HepG2 (cell line): ENCODE results near the gene ACAP1. TPM values are rescaled to one million over a fixed set of nuclear protein-coding genes. Genes with fewer than 3 reads are reported as not detected.

Experiments used
- ARHGAP35 ChIP-seq: sonication (generic); formaldehyde crosslinking; IDR thresholded peaks from 2 replicates; pipeline ENCODE4 v1.9.0; 2022; ENCODE audit warnings: mild to moderate bottlenecking, inconsistent platforms, moderate library complexity, missing genetic modification reagents, borderline replicate concordance
- EHMT2 ChIP-seq: fragments of 200-600 bp; sonication (generic); IDR thresholded peaks from 2 replicates; pipeline ENCODE4 v1.7.0; 2017; ENCODE audit warnings: antibody characterized with exemption, low read depth, low read length, borderline replicate concordance
- FUBP1 ChIP-seq: sonication (generic); formaldehyde crosslinking; IDR thresholded peaks from 2 replicates; pipeline ENCODE4 v1.5.1; 2020; ENCODE audit warnings: missing genetic modification reagents, mild to moderate bottlenecking, borderline replicate concordance
- HNRNPH1 ChIP-seq: fragments of 200-400 bp; formaldehyde crosslinking; optimal IDR thresholded peaks from 2 replicates; pipeline ENCODE3; 2017; ENCODE audit warnings: mild to moderate bottlenecking, low read depth, low read length
- MTF1 ChIP-seq: sonication (generic); formaldehyde crosslinking; IDR thresholded peaks from 2 replicates; pipeline ENCODE4 v1.5.0; 2020; ENCODE audit warnings: missing genetic modification reagents
- NAIF1 ChIP-seq: sonication (generic); formaldehyde crosslinking; IDR thresholded peaks from 2 replicates; pipeline ENCODE4 v1.5.0; 2020; ENCODE audit warnings: mild to moderate bottlenecking, missing genetic modification reagents, borderline replicate concordance
- POGZ ChIP-seq: sonication (generic); formaldehyde crosslinking; IDR thresholded peaks from 2 replicates; pipeline ENCODE4 v1.4.0; 2020; ENCODE audit warnings: mild to moderate bottlenecking, missing genetic modification reagents
- RBM22 ChIP-seq: fragments of 200-400 bp; formaldehyde crosslinking; optimal IDR thresholded peaks from 2 replicates; pipeline ENCODE3; 2017; ENCODE audit warnings: mild to moderate bottlenecking, low read length, moderate library complexity
- SATB2 ChIP-seq: sonication (generic); formaldehyde crosslinking; IDR thresholded peaks from 2 replicates; pipeline ENCODE4 v1.5.0; 2020; ENCODE audit warnings: missing genetic modification reagents
- SOX13 ChIP-seq, 3 experiments: fragments of 450-650 bp in 1 of 3; sonication (generic) in 1 of 3; formaldehyde crosslinking in 1 of 3; IDR thresholded peaks in 2 of 3; conservative IDR thresholded peaks in 1 of 3; 2 replicates each; pipeline versions ENCODE4 v1.5.0 to v1.6.1; 2016 to 2020; ENCODE audit warnings: antibody characterized with exemption in 1 of 3, mild to moderate bottlenecking in 1 of 3, missing compliant biosample characterization in 1 of 3, missing genetic modification reagents in 1 of 3, moderate library complexity in 1 of 3
- SP4 ChIP-seq: sonication (generic); formaldehyde crosslinking; IDR thresholded peaks from 2 replicates; pipeline ENCODE4 v1.8.1; 2023; ENCODE audit warnings: mild to moderate bottlenecking, missing genetic modification reagents
- ZFP90 ChIP-seq: sonication (generic); formaldehyde crosslinking; IDR thresholded peaks from 2 replicates; pipeline ENCODE4 v1.8.0; 2022; ENCODE audit warnings: missing genetic modification reagents, mild to moderate bottlenecking, inconsistent platforms, borderline replicate concordance
- ZKSCAN1 ChIP-seq: fragments of 150-350 bp; IDR thresholded peaks from 2 replicates; pipeline ENCODE4 v1.6.1; 2014; ENCODE audit warnings: low read length
- ZNF629 ChIP-seq: sonication (generic); formaldehyde crosslinking; conservative IDR thresholded peaks from 2 replicates; pipeline ENCODE4 v1.5.0; 2020; ENCODE audit warnings: missing genetic modification reagents
- ZNF652 ChIP-seq: IDR thresholded peaks from 2 replicates; pipeline ENCODE4 v1.6.1; 2016; ENCODE audit warnings: low read depth, borderline replicate concordance
- ZNF781 ChIP-seq: sonication (generic); formaldehyde crosslinking; IDR thresholded peaks from 2 replicates; pipeline ENCODE4 v1.5.1; 2020; ENCODE audit warnings: borderline replicate concordance, mild to moderate bottlenecking, missing genetic modification reagents; ENCODE audit errors: not compliant biosample characterization
- ZNF782 ChIP-seq: sonication (generic); formaldehyde crosslinking; IDR thresholded peaks from 2 replicates; pipeline ENCODE4 v1.4.0; 2020; ENCODE audit warnings: missing genetic modification reagents, mild to moderate bottlenecking, borderline replicate concordance
- ZSCAN30 ChIP-seq: sonication (generic); formaldehyde crosslinking; IDR thresholded peaks from 2 replicates; pipeline ENCODE4 v1.5.0; 2020; ENCODE audit warnings: mild to moderate bottlenecking, missing genetic modification reagents
- polyA plus RNA-seq, 8 experiments: library from polyadenylated mRNA; depleted of rRNA in 3 of 8; stranded (reverse) in 7 of 8; unstranded in 1 of 8; fragments of >200 nt; fragmentation: Illumina TruSeq in 4 of 8; extraction: Trizol in 4 of 8; gene quantifications; 2 replicates each; pipeline versions ENCODE4 v1.2.1 to v1.2.3, GENCODE V29; 2011 to 2016; ENCODE audit warnings: low read depth in 4 of 8, missing spikeins in 1 of 8, mixed read lengths in 1 of 8; ENCODE audit not compliant: insufficient read depth in 1 of 8
- total RNA-seq, 5 experiments: library from RNA; depleted of rRNA; stranded (reverse); fragments of >200 nt; fragmentation: Illumina TruSeq; extraction: Trizol; gene quantifications; 2 replicates each; pipeline ENCODE4 v1.2.3, GENCODE V29; 2016; ENCODE audit warnings: low read depth in 1 of 5
- TF ChIP-seq, protein P1 (sequence below): sonication (generic); formaldehyde crosslinking; IDR thresholded peaks from 2 replicates; pipeline ENCODE4 v1.4.0; 2020; ENCODE audit warnings: mild to moderate bottlenecking, missing genetic modification reagents

ACAP1 gene
- total and polyA plus RNA-seq, 2 of the 13 experiments (the other 11 are each of a cell fraction or from before 2014, with no cell fraction given), result 1.3 to 2.5 TPM

DNA sequence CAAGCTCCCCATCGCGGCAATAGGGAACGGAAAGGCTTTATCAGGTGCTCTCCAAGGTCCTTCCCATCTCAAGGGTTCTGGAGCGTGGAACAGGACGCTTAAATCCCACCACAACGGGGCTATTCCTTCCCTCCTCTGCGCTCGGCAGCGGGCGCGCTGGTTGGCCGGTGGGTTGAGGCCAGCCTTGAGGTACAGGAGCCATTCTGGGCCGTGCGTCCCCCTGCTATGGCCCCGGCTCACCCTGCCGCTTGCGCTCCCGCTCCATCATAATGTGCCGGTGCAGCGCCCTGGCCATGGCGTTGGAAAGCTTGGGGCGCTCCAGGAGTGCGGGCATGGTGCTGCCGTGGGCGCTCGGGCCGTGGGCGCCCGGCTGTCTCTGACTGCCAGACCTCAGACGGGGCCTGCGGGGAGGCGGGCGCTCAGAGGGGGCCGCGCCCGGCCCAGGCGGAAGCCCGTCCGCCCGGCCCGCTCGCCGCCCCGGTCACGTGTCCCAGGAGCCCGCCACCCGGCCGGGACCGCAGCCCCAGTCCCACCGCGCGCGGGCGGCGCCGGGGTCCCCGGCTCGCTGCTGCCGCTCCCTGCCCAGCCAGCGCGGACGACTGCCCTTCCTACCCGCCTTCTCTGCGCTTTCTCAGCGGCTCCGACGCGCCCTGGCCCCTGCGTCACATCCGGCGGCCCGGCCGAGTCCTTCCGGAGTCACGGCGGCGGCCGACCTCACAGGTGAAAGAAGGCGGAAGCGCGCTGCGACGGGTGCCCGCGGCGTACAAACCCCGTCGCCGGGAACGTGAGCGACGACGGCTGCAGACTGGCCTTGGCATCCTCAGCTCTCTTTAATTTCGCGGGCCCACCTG is 21.4 kb upstream of the ACAP1 start, which contains the start of gene GPS2 (continued):
- TF ChIP-seq ZNF652, result 0 out of 2 replicates have a peak, but pooled peaks have one; percentile 12
- TF ChIP-seq ZFP90 (CRISPR knock-in tag), result 0 out of 2 replicates have a peak, but pooled peaks have one; percentile 42
- no peak for TF ChIP-seq NAIF1 (CRISPR knock-in tag)
- no peak for TF ChIP-seq EHMT2
- TF ChIP-seq SATB2, result no peak
- no peak for TF ChIP-seq FUBP1 (CRISPR knock-in tag)
- no peak for TF ChIP-seq MTF1 (CRISPR knock-in tag)
- TF ChIP-seq ZNF781 (CRISPR knock-in tag), result no peak
- no peak for TF ChIP-seq SOX13 (IDR thresholded peaks at IDR 0.05)
- TF ChIP-seq SOX13 (CRISPR knock-in tag; conservative IDR thresholded peaks at IDR 0.05 in 1 of 2, IDR thresholded peaks at IDR 0.05 in 1 of 2), result 0 out of 4 replicates have a peak, but pooled peaks of 1 of the 2 experiments have one; percentile 26
- no peak for TF ChIP-seq RBM22
- TF ChIP-seq, protein P1, sequence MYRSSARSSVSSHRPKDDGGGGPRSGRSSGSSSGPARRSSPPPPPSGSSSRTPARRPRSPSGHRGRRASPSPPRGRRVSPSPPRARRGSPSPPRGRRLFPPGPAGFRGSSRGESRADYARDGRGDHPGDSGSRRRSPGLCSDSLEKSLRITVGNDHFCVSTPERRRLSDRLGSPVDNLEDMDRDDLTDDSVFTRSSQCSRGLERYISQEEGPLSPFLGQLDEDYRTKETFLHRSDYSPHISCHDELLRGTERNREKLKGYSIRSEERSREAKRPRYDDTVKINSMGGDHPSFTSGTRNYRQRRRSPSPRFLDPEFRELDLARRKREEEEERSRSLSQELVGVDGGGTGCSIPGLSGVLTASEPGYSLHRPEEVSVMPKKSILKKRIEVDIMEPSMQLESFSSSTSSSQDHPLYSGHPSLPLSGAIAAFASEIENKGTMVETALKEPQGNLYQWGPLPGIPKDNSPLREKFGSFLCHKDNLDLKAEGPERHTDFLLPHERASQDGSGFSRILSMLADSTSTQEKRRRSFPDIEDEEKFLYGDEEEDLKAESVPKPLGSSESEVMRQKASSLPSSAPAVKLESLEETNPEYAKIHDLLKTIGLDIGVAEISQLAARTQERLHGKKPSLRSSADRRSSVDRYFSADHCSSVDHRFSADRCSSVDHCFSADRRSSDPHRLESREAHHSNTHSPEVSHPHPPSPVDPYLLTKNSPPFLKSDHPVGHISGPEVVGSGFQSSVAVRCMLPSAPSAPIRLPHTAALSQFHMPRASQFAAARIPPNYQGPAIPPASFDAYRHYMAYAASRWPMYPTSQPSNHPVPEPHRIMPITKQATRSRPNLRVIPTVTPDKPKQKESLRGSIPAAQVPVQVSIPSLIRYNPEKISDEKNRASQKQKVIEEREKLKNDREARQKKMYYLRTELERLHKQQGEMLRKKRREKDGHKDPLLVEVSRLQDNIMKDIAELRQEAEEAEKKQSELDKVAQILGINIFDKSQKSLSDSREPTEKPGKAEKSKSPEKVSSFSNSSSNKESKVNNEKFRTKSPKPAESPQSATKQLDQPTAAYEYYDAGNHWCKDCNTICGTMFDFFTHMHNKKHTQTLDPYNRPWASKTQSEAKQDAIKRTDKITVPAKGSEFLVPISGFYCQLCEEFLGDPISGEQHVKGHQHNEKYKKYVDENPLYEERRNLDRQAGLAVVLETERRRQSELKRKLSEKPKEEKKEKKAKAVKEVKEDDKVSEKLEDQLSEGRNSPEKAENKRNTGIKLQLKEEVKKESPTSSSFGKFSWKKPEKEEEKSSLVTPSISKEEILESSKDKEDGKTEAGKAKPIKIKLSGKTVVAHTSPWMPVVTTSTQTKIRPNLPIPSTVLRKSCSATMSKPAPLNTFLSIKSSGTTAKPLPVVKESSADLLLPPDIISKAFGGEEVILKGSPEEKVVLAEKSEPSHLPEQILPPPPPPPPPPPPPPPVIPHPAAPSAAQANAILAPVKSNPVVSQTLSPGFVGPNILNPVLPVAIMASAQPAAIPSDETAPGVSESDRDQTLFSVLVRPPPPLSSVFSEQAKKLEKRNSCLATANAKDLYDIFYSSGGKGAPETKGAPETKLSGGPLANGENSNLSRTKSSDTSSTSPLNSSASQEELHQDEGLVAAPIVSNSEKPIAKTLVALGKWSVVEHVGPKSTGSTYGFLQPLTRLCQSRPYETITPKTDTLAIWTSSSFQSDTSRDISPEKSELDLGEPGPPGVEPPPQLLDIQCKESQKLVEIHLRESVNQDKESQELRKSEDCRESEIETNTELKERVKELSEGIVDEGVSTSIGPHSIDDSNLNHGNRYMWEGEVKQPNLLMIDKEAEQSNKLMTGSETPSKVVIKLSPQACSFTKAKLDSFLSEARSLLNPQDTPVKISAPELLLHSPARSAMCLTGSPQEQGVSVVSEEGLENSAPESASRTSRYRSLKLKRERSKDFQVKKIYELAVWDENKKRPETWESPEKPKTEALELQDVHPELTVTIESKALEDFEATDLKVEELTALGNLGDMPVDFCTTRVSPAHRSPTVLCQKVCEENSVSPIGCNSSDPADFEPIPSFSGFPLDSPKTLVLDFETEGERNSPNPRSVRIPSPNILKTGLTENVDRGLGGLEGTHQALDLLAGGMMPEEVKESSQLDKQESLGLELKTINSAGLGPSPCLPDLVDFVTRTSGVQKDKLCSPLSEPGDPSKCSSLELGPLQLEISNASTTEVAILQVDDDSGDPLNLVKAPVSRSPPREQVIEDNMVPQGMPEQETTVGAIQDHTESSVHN, result no peak
- no peak for TF ChIP-seq HNRNPH1
- TF ChIP-seq ZSCAN30, result no peak
- no peak for TF ChIP-seq ZKSCAN1
- no peak for TF ChIP-seq ARHGAP35 (CRISPR knock-in tag)
- no peak for TF ChIP-seq SP4 (CRISPR knock-in tag)
- no peak for TF ChIP-seq ZNF782 (CRISPR knock-in tag)
- TF ChIP-seq POGZ (CRISPR knock-in tag), result no peak
- 0 out of 2 replicates have a peak, but pooled peaks have one; percentile 36 for TF ChIP-seq ZNF629 (CRISPR knock-in tag)
